Panc1 (cell line): ENCODE data around the gene RPS6KB2. TPM values are rescaled to one million over a fixed set of nuclear protein-coding genes. Genes with fewer than 3 reads are reported as not detected.

Source experiments
- ATAC-seq: fragments of 200-7000 bp; cut with Tn5 transposase; 2 replicates; pipeline ENCODE4 v1.9.1; 2020; ENCODE audit warnings: mild to moderate bottlenecking, moderate library complexity
- BruUV-seq: library from RNA; stranded (reverse); fragments of 400-500 nt; replicated peaks from 2 replicates; lab custom pipeline; 2021; lab: Mats Ljungman, UMichigan
- CTCF ChIA-PET: fragments of 300-600 bp; sonication (Branson Sonifier 250); formaldehyde crosslinking; loops from one replicate; lab custom pipeline; 2022; ENCODE audit warnings: antibody characterized with exemption; lab: Charles Lee
- POLR2A ChIA-PET: fragments of 300-600 bp; sonication (Branson Sonifier 250); formaldehyde crosslinking; loops from one replicate; lab custom pipeline; 2022; ENCODE audit warnings: antibody characterized with exemption; lab: Charles Lee
- DNase-seq: peaks from one replicate; pipeline ENCODE4 v3.0.0-alpha.2; 2010; ENCODE audit warnings: low read depth, low spot score
- H3K27ac ChIP-seq: 2 replicates; pipeline ENCODE4 v1.5.1; 2011; ENCODE audit warnings: mild to moderate bottlenecking, low read length, inconsistent platforms
- H3K27me3 ChIP-seq: fragments of 200-500 bp; sonication (Bioruptor generic); 2 replicates; pipeline ENCODE4 v1.6.0; 2014; ENCODE audit warnings: low read length, inconsistent platforms; ENCODE audit not compliant: control insufficient read depth, insufficient read depth
- H3K36me3 ChIP-seq: fragments of 200-500 bp; sonication (Bioruptor generic); 2 replicates; pipeline ENCODE4 v1.5.1; 2014; ENCODE audit warnings: inconsistent platforms, mild to moderate bottlenecking, low read length, moderate library complexity; ENCODE audit not compliant: control insufficient read depth, insufficient read depth
- H3K4me1 ChIP-seq: 2 replicates; pipeline ENCODE4 v1.5.1; 2011; ENCODE audit warnings: inconsistent platforms, mild to moderate bottlenecking, low read length, moderate library complexity; ENCODE audit not compliant: control insufficient read depth, insufficient read depth
- H3K4me3 ChIP-seq, 2 experiments: 2 replicates each; pipeline ENCODE4 v1.5.1; 2011 to 2012; ENCODE audit warnings: low read depth in 2 of 2, low read length in 2 of 2, mild to moderate bottlenecking in 2 of 2, inconsistent platforms in 1 of 2, moderate library complexity in 1 of 2
- H3K9me3 ChIP-seq: fragments of 200-500 bp; sonication (Bioruptor generic); 2 replicates; pipeline ENCODE4 v1.5.1; 2014; ENCODE audit warnings: low read depth, mild to moderate bottlenecking, inconsistent platforms, low read length, moderate library complexity; ENCODE audit not compliant: control insufficient read depth, insufficient read depth
- POLR2AphosphoS5 ChIP-seq: IDR thresholded peaks from 2 replicates; pipeline ENCODE4 v1.6.1; 2012; ENCODE audit warnings: mild to moderate bottlenecking, low read depth, low read length, moderate library complexity
- SIN3A ChIP-seq: IDR thresholded peaks from 2 replicates; pipeline ENCODE4 v1.6.1; 2012; ENCODE audit warnings: low read depth, mild to moderate bottlenecking, low read length, moderate library complexity, borderline replicate concordance; ENCODE audit not compliant: insufficient read depth
- TCF7L2 ChIP-seq: IDR thresholded peaks from 2 replicates; pipeline ENCODE4 v1.6.1; 2011; ENCODE audit warnings: mild to moderate bottlenecking, low read depth, low read length, inconsistent platforms
- in situ Hi-C: cut with HindIII; loops from 2 replicates; pipeline ENCODE4 v1.10.0; 2016; ENCODE audit warnings: low sequenced_read_pairs, low pct_unique_long_range_greater_than_20kb
- intact Hi-C: fragments of 100-400 bp; cut with micrococcal nuclease; formaldehyde crosslinking; loops from one replicate; pipeline ENCODE4 v1.10.0; 2022; ENCODE audit not compliant: unreplicated experiment
- total RNA-seq: library from RNA; stranded (reverse); gene quantifications from one replicate; pipeline ENCODE4 v1.2.1, GENCODE V29; 2021; ENCODE audit not compliant: unreplicated experiment
- TF ChIP-seq, protein P1 (sequence below), 2 experiments: IDR thresholded peaks; 2 replicates each; pipeline ENCODE4 v1.6.1; 2011 to 2012; ENCODE audit warnings: low read depth in 2 of 2, control low read depth in 1 of 2, low read length in 1 of 2, mild to moderate bottlenecking in 1 of 2, moderate library complexity in 1 of 2; ENCODE audit not compliant: insufficient read depth in 1 of 2
- TF ChIP-seq, protein P2 (sequence below): fragments of 450-650 bp; IDR thresholded peaks from 2 replicates; pipeline ENCODE4 v1.5.1; 2017; ENCODE audit warnings: mild to moderate bottlenecking

RPS6KB2 gene
- total RNA-seq, 1 experiment from 2014 or later = 68.5 TPM

DNA sequence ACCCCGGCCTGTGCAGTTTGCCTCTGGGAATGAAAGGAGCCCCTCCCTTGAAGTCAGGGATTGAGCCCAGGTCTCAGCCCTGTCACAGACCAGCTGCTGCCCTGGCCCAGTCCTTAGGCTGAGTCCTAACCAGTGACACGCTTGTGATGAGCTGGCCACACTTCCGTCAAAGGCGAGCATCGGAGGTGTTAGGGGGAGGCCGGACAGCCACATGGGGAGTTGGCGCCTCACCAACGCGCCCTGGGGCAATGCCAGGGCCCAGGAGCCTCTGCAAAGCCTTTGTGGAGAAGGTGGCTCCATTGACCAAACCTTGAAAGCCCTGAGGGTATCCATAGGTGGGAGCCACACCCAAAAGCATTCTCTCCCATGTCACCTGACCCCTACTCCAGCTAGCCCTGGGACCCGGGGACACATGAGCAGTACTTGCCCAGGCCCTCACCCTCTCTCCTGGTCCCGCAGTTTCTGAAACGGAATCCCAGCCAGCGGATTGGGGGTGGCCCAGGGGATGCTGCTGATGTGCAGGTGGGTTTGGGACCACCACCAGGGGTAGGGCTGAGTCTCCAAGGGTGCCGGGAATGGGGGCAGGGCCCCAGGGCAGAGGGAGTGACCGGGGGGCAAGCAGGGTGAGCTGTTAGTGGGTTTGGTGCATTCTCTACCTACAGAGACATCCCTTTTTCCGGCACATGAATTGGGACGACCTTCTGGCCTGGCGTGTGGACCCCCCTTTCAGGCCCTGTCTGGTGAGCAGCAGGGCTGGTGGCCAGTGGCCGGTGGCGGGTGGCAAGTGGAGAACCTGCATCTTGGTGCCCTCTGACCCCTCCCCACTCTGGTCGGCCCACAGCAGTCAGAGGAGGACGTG is 5.5 kb downstream of the RPS6KB2 start:
- H3K36me3 ChIP-seq = no peaks in the 10 kb centered on the region; the same call in 1 of the 2 replicates
- H3K27ac ChIP-seq = no peak overlapping the region
- CTCF ChIA-PET = no interaction called here
- TF ChIP-seq POLR2AphosphoS5 (no peak), TCF7L2 (no peak), SIN3A (no peak)
- TF ChIP-seq, protein P1, sequence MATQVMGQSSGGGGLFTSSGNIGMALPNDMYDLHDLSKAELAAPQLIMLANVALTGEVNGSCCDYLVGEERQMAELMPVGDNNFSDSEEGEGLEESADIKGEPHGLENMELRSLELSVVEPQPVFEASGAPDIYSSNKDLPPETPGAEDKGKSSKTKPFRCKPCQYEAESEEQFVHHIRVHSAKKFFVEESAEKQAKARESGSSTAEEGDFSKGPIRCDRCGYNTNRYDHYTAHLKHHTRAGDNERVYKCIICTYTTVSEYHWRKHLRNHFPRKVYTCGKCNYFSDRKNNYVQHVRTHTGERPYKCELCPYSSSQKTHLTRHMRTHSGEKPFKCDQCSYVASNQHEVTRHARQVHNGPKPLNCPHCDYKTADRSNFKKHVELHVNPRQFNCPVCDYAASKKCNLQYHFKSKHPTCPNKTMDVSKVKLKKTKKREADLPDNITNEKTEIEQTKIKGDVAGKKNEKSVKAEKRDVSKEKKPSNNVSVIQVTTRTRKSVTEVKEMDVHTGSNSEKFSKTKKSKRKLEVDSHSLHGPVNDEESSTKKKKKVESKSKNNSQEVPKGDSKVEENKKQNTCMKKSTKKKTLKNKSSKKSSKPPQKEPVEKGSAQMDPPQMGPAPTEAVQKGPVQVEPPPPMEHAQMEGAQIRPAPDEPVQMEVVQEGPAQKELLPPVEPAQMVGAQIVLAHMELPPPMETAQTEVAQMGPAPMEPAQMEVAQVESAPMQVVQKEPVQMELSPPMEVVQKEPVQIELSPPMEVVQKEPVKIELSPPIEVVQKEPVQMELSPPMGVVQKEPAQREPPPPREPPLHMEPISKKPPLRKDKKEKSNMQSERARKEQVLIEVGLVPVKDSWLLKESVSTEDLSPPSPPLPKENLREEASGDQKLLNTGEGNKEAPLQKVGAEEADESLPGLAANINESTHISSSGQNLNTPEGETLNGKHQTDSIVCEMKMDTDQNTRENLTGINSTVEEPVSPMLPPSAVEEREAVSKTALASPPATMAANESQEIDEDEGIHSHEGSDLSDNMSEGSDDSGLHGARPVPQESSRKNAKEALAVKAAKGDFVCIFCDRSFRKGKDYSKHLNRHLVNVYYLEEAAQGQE (IDR thresholded peaks at IDR 0.05; ENCODE audit: insufficient read depth in 1 of 2, low read depth in 2 of 2, low read length in 1 of 2) = no peak
- TF ChIP-seq, protein P2, sequence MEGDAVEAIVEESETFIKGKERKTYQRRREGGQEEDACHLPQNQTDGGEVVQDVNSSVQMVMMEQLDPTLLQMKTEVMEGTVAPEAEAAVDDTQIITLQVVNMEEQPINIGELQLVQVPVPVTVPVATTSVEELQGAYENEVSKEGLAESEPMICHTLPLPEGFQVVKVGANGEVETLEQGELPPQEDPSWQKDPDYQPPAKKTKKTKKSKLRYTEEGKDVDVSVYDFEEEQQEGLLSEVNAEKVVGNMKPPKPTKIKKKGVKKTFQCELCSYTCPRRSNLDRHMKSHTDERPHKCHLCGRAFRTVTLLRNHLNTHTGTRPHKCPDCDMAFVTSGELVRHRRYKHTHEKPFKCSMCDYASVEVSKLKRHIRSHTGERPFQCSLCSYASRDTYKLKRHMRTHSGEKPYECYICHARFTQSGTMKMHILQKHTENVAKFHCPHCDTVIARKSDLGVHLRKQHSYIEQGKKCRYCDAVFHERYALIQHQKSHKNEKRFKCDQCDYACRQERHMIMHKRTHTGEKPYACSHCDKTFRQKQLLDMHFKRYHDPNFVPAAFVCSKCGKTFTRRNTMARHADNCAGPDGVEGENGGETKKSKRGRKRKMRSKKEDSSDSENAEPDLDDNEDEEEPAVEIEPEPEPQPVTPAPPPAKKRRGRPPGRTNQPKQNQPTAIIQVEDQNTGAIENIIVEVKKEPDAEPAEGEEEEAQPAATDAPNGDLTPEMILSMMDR = no peak
- DNase-seq (no peak), ATAC-seq (no peak)
- H3K4me3 ChIP-seq = no peak overlapping the region
- H3K27me3 ChIP-seq = no peaks in the 10 kb centered on the region
- in situ Hi-C loops = no loop called here
- no TSS peak for BruUV-seq
- H3K4me1 ChIP-seq = peaks cover 48% of the 10 kb centered on the region
- intact Hi-C loops = no loop called here
- POLR2A ChIA-PET = no interaction called here
- no peaks in the 10 kb centered on the region for H3K9me3 ChIP-seq

DNA sequence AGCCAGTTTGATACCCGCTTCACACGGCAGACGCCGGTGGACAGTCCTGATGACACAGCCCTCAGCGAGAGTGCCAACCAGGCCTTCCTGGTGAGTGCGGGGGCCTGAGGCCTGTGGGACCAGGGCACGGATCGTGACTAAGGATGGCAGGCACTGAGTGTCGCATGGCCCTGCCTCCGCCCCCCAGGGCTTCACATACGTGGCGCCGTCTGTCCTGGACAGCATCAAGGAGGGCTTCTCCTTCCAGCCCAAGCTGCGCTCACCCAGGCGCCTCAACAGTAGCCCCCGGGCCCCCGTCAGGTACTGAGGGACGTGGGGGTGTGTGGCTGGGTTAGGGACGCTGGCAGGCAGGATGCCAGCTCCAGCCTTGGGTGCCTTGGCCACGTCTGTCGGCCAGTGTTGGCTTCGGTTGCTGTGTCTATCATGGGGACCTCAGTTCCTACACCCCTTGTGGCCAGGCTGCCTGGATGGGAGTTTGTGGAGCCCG is 6.1 kb downstream of the RPS6KB2 start:
- no peak overlapping the region for H3K4me3 ChIP-seq
- in situ Hi-C loops (no loop called here), intact Hi-C loops (no loop called here)
- no TSS peak for BruUV-seq
- H3K27ac ChIP-seq = no peak overlapping the region
- DNase-seq (no peak), ATAC-seq (no peak)
- peaks cover 50% of the 10 kb centered on the region for H3K4me1 ChIP-seq
- TF ChIP-seq TCF7L2 (no peak), SIN3A (no peak)
- no peaks in the 10 kb centered on the region for H3K9me3 ChIP-seq
- H3K36me3 ChIP-seq = no peaks in the 10 kb centered on the region
- no peaks in the 10 kb centered on the region for H3K27me3 ChIP-seq
- ChIA-PET POLR2A (no interaction called here), CTCF (no interaction called here)
